Activated T-helper 2 cell treated with anti-CD3 and anti-CD28 coated beads, Interferon-gamma antibody, Interleukin-2, Interleukin-4, amounts not matched to agents 10 μg/mL and 5 μg/mL and 100 μg/mL, durations not matched to agents 14 hours and 24 hours and 36 hours (primary cell): ENCODE data around the gene GPAT3. TPM values are rescaled to one million over a fixed set of nuclear protein-coding genes. Genes with fewer than 3 reads are reported as not detected.

Experiments used
- DNase-seq: peaks from one replicate; pipeline ENCODE4 v3.0.0; 2021; ENCODE audit warnings: low spot score
- H3K27ac Mint-ChIP-seq: one replicate; pipeline ENCODE4 v1.8.0; 2021; ENCODE audit warnings: mixed read lengths
- H3K27me3 Mint-ChIP-seq: one replicate; pipeline ENCODE4 v1.8.0; 2021; ENCODE audit warnings: low read depth, mixed read lengths
- H3K36me3 Mint-ChIP-seq: one replicate; pipeline ENCODE4 v1.8.0; 2021; ENCODE audit warnings: low read depth, mixed read lengths
- H3K4me1 Mint-ChIP-seq: one replicate; pipeline ENCODE4 v1.8.0; 2021; ENCODE audit warnings: low read depth, mixed read lengths
- H3K4me3 Mint-ChIP-seq: one replicate; pipeline ENCODE4 v1.8.0; 2021; ENCODE audit warnings: low read depth, mild to moderate bottlenecking, moderate library complexity, mixed read lengths
- H3K9me3 Mint-ChIP-seq: one replicate; pipeline ENCODE4 v1.8.0; 2021; ENCODE audit warnings: mixed read lengths
- intact Hi-C: fragments of 100-400 bp; cut with micrococcal nuclease; formaldehyde crosslinking; loops from one replicate; pipeline ENCODE4 v1.15.1; 2023
- total RNA-seq: library from RNA; stranded (reverse); gene quantifications from 2 replicates; pipeline ENCODE4 v1.2.3, GENCODE V29; 2022

GPAT3 gene
- total RNA-seq, 1 donor from 2014 or later, result 8.8 TPM

DNA sequence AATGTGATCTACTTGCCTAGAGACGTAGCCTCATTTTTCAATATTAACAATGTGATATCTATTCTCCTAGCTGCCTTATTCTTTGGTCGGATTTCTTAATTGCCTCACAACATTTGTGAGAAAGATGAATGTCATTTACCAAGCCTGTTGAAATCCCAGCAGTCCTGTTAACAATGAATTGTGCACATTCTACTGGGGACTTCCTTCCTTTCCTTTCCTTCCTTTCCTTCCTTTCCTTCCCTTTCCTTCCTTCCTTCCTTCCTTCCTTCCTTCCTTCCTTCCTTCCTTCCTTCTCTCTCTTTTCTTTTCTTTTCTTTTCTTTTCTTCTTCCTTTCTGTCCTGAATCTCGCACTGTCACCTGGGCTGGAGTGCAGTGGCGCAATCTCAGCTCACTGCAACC is 107.1 kb downstream of the GPAT3 start:
- H3K9me3 Mint-ChIP-seq, result no peaks in the 10 kb centered on the region
- intact Hi-C loops, result no loop called here
- H3K36me3 Mint-ChIP-seq, result no peaks in the 10 kb centered on the region

DNA sequence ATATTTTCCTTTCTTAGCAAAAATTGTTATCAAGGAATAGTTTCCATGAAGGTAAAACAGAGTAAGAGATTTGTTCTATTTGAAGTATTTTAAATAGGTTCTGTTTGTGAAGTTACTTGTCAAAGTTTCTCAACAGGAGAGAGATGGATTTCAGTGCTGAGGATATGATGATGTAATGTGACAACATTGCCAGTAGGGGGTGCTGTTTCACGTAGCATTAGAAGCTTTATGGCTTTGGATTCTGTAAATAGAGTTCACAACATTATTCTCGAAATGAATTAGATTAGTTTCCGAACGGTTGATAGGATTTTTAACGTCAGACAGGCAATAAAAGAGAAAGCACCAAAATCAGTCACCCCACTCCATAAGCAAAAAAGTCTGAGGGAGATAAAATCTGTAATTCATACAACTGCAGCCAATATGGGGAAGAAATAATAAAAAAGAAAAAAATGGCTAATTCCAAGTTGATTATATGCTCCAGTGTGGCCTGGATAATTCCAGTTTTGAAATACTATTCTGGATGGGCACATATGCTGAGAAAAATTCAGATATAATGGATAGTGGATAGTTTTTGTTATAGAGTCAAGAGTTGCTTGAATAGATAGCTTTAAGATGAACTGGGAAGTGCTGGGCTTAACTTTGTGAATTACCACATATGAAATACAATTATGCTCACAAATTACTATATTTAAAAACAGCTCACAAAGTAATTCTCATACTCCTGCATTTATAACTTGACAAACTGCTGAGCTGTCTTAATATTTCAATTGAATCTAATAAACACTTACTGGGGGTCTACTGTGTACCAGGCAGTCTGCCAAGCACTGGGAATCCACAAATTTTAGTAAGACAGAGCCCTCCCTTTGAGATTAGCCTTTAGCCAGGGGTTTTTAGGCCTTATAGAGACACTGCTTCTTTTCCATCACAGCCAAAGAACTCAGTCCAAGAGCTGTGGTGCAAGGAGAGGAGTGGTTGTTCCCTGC is 109.1 kb downstream of the GPAT3 start:
- H3K4me1 Mint-ChIP-seq, result peaks cover 4% of the 10 kb centered on the region
- H3K9me3 Mint-ChIP-seq, result no peaks in the 10 kb centered on the region
- peaks cover 30% of the 10 kb centered on the region for H3K27me3 Mint-ChIP-seq
- intact Hi-C loops, result loop anchor here (2.0 kb wide), 2 partner anchors 614 to 858 kb away; no protein-coding TSS in a partner anchor
- no peak for DNase-seq
- H3K4me3 Mint-ChIP-seq, result no peak overlapping the region
- no peaks in the 10 kb centered on the region for H3K36me3 Mint-ChIP-seq
- no peak overlapping the region for H3K27ac Mint-ChIP-seq

More for the DNA sequence above, 107.1 kb downstream of the GPAT3 start:
- no peak for DNase-seq
- no peak overlapping the region for H3K4me3 Mint-ChIP-seq
- no peak overlapping the region for H3K27ac Mint-ChIP-seq
- H3K4me1 Mint-ChIP-seq, result peaks cover 6% of the 10 kb centered on the region
- peaks cover 31% of the 10 kb centered on the region for H3K27me3 Mint-ChIP-seq

DNA sequence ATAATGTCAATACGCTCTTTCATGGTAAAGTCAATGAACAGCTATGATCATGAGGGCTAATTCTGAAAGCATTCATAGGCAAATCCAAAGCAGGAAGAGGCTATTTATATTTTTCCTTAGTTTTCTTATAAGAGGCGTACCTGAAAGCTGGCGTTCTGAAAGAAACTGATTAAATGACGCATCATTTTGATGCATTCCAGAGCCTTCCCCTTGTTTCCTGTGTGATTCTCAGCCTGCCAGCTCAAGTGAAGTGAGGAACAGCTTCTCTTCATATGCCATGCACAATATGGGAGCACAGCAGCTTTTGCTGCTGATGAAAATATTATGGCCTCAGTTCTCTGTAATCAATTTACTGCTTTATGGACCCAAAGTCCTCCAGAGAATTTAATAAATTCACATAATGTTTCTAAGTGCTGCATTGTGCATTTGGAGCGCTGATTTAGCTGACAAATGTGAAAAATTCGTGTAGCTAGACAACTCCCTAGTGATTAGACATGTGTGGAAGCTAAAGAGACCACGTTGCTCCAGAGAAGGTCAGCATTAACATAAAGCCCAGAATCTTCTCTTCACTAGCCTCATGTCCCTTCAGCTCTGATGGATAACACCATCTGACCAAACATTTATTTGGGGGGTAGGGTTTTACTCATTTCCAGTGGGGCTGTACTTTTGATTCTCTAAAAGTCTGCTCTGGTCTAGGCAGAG is 110.8 kb downstream of the GPAT3 start:
- intact Hi-C loops, result no loop called here
- Mint-ChIP-seq H3K4me3 (no peak overlapping the region), H3K27me3 (peaks cover 30% of the 10 kb centered on the region), H3K4me1 (peaks cover 4% of the 10 kb centered on the region), H3K27ac (no peak overlapping the region), H3K36me3 (no peaks in the 10 kb centered on the region), H3K9me3 (no peaks in the 10 kb centered on the region)
- no peak for DNase-seq

DNA sequence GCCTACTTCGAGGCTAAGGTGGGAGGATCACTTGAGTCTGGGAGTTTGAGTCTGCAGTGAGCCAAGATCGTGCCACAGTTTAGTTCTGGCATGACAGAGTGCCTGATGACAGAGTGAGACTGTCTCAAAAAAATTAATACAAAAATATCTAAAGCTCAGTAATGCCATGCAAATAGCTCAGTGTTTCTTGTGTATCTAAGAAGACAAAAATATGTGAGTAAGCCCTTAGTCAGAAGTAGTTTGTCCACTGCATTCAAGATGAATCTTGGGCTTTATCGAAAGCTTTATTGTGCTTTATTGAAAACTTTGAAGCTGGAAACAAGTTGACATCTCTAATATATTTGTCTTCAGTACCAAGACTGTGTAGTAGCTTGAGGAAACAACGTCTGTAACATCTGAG is 115.9 kb downstream of the GPAT3 start:
- Mint-ChIP-seq H3K27me3 (peaks cover 12% of the 10 kb centered on the region), H3K4me1 (no peaks in the 10 kb centered on the region), H3K4me3 (no peak overlapping the region), H3K9me3 (no peaks in the 10 kb centered on the region), H3K36me3 (no peaks in the 10 kb centered on the region), H3K27ac (no peak overlapping the region)
- intact Hi-C loops, result no loop called here
- DNase-seq, result no peak

Other genes with a start within 250 kb of the GPAT3 start
- gene HPSE, start 201.3 kb upstream of the GPAT3 start, total RNA-seq, result 9.7 TPM in 2 replicates
- gene HELQ, start 80.3 kb upstream of the GPAT3 start, total RNA-seq, result 11.0 and 11.9 TPM in 2 replicates
- gene MRPS18C, start 80.0 kb upstream of the GPAT3 start, total RNA-seq, result 72.2 and 73.8 TPM in 2 replicates
- gene ABRAXAS1, start 51.0 kb upstream of the GPAT3 start, total RNA-seq, result 15.7 and 16.0 TPM in 2 replicates